Esophagus muscularis mucosa (tissue), 4 donors: ENCODE data around the gene TAMM41. TPM values are rescaled to one million over a fixed set of nuclear protein-coding genes. Genes with fewer than 3 reads are reported as not detected.

Experiments used
- DNase-seq: peaks from one replicate; pipeline ENCODE4 v3.0.0-alpha.2; 2017; ENCODE audit errors: extremely low spot score
- H3K27ac ChIP-seq, 4 donors: fragments of 200-600 bp; sonication (generic); replicated peaks in 1 of 4; 1 replicate in 3 of 4; 2 replicates in 1 of 4; pipeline ENCODE4 v1.5.1; 2016 to 2019; ENCODE audit warnings: mild to moderate bottlenecking in 1 of 4
- H3K27me3 ChIP-seq, 4 donors: fragments of 200-600 bp; sonication (generic); one replicate each; pipeline versions ENCODE4 v1.5.1 to v1.6.0; 2016 to 2019
- H3K36me3 ChIP-seq, 4 donors: fragments of 200-600 bp; sonication (generic); one replicate each; pipeline ENCODE4 v1.5.1; 2016 to 2019
- H3K4me1 ChIP-seq, 4 donors: fragments of 200-600 bp; sonication (generic); one replicate each; pipeline ENCODE4 v1.5.1; 2016 to 2019
- H3K4me3 ChIP-seq, 4 donors: fragments of 200-600 bp; sonication (generic); 1 replicate in 2 of 4; 2 replicates in 2 of 4; pipeline ENCODE4 v1.5.1; 2016 to 2019; ENCODE audit warnings: mild to moderate bottlenecking in 4 of 4, moderate library complexity in 1 of 4
- H3K9me3 ChIP-seq, 4 donors: fragments of 200-600 bp; sonication (generic); 1 replicate in 3 of 4; 2 replicates in 1 of 4; pipeline ENCODE4 v1.5.1; 2016 to 2019
- EP300 ChIP-seq: sonication (generic); formaldehyde crosslinking; IDR thresholded peaks from one replicate; pipeline ENCODE4 v1.6.1; 2017; ENCODE audit warnings: antibody characterized with exemption
- POLR2A ChIP-seq: fragments of 450-650 bp; IDR thresholded peaks from one replicate; pipeline ENCODE4 v1.6.1; 2017; ENCODE audit warnings: antibody characterized with exemption, moderate library complexity, mild to moderate bottlenecking, low read depth
- POLR2AphosphoS5 ChIP-seq, 2 donors: sonication (generic); formaldehyde crosslinking; IDR thresholded peaks; one replicate each; pipeline ENCODE4 v1.6.1; 2017; ENCODE audit warnings: antibody characterized with exemption in 2 of 2
- WGBS: methylation state at CpG from one replicate; pipeline ENCODE4 v1.1.5; 2018; 5-methylcytosine and 5-hydroxymethylcytosine counted together
- intact Hi-C: fragments of 100-400 bp; cut with DNase I; formaldehyde crosslinking; loops from one replicate; pipeline ENCODE4 v1.15.1; 2023
- total RNA-seq, 4 donors: library from RNA; depleted of rRNA; stranded (reverse); fragments of >200 nt; gene quantifications; one replicate each; pipeline versions ENCODE4 v1.1.0 to v1.2.1, GENCODE V29; 2016
- TF ChIP-seq, protein P1 (sequence below), 3 experiments: fragments of 200-600 bp in 2 of 3; fragments of 450-650 bp in 1 of 3; sonication (generic) in 2 of 3; IDR thresholded peaks; one replicate each; pipeline ENCODE4 v1.5.1; 2017 to 2019; ENCODE audit warnings: antibody characterized with exemption in 3 of 3, mild to moderate bottlenecking in 2 of 3, moderate library complexity in 1 of 3

TAMM41 gene
- total RNA-seq, 4 donors from 2014 or later, result 4.8 to 8.3 (median 7.2) TPM

DNA sequence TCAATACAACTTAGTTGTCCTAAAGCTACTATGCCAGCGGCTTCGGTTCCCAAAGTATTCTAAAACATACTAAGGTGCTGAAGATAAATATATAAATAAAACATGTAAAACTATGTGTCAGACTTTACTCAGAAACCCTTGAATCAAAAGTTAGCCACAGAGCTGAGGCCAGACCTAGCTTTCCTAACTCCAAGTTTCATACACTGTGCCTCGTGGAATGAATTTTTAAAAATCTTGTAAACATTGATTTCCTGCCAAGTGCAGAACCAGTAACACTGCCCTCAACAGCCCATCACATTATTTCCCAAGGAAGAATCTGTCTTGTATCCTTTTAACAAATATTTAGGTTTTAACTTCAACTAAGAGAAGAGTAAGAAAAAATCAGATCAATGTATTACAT is 36.4 kb downstream of the TAMM41 start:
- TF ChIP-seq POLR2A, result no peak
- TF ChIP-seq, protein P1, sequence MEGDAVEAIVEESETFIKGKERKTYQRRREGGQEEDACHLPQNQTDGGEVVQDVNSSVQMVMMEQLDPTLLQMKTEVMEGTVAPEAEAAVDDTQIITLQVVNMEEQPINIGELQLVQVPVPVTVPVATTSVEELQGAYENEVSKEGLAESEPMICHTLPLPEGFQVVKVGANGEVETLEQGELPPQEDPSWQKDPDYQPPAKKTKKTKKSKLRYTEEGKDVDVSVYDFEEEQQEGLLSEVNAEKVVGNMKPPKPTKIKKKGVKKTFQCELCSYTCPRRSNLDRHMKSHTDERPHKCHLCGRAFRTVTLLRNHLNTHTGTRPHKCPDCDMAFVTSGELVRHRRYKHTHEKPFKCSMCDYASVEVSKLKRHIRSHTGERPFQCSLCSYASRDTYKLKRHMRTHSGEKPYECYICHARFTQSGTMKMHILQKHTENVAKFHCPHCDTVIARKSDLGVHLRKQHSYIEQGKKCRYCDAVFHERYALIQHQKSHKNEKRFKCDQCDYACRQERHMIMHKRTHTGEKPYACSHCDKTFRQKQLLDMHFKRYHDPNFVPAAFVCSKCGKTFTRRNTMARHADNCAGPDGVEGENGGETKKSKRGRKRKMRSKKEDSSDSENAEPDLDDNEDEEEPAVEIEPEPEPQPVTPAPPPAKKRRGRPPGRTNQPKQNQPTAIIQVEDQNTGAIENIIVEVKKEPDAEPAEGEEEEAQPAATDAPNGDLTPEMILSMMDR (IDR thresholded peaks at IDR 0.05), result no peak
- no peak for TF ChIP-seq EP300
- TF ChIP-seq POLR2AphosphoS5 (IDR thresholded peaks at IDR 0.05), result no peak
- peak overlapping the region; percentile 57 to 71 (median 60) for H3K27ac ChIP-seq
- H3K27me3 ChIP-seq, result no peaks in the 10 kb centered on the region
- H3K4me1 ChIP-seq, result peaks cover 0 to 31% (median 24%) of the 10 kb centered on the region in 4 donors
- no peak for DNase-seq
- H3K36me3 ChIP-seq, result peaks cover 8 to 89% (median 41%) of the 10 kb centered on the region in 4 donors
- WGBS, result 63% methylated on average over 3 of the region's 3 CpGs
- intact Hi-C loops, result no loop called here
- no peaks in the 10 kb centered on the region for H3K9me3 ChIP-seq
- no peak overlapping the region for H3K4me3 ChIP-seq

DNA sequence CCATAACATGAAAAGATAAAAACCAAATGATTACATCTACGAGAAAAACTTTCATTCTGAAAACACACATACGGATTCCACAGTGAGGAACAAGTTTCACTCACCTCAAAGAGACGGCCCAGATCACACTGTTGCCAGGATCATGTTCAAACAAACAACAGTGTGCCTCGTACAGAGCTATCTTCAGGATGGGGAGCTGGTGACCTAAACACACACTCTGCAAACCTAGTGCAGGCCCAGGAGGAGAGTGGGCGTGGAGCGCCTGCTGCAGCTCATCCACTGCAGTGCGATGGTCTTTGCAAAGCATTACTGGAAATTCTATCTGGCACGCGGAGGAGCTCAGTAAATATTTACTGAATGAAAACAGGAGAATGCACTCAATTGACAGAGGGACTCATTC is 38.5 kb downstream of the TAMM41 start:
- Histone ChIP-seq H3K27ac (peak overlapping the region in 3 of 4 donors; percentile 21 to 44 (median 24)), H3K27me3 (no peaks in the 10 kb centered on the region), H3K9me3 (no peaks in the 10 kb centered on the region), H3K36me3 (peaks cover 8 to 73% (median 37%) of the 10 kb centered on the region in 4 donors), H3K4me3 (no peak overlapping the region), H3K4me1 (peaks cover 0 to 31% (median 24%) of the 10 kb centered on the region in 4 donors)
- intact Hi-C loops, result loop anchor here (5.0 kb wide), 2 partner anchors 156 to 431 kb away; no protein-coding TSS in a partner anchor
- TF ChIP-seq EP300 (no peak), POLR2AphosphoS5 (IDR thresholded peaks at IDR 0.05) (no peak), POLR2A (no peak)
- TF ChIP-seq, protein P1 (IDR thresholded peaks at IDR 0.05), result no peak
- 45% methylated on average over 9 of the region's 9 CpGs for whole genome bisulfite sequencing
- no peak for DNase-seq

DNA sequence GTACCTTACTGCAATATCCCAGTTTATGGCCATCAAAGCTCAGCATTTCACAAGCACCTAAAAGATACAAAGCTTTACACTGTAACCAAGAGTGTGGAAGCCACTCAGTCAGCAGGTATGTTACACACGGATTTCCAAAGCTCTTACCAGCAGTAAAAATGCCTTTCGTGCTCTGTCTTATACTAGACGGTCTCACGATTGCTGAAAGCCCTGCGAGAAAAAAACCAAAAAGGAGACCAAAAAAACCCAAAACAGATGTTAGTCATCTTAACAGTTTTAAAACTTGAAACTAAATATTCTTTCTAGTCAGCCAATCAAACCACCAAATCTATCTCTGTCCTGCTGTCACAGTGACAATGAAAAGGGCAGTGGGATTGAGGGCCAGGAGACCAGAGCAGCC is 39.0 kb downstream of the TAMM41 start:
- Histone ChIP-seq H3K4me3 (no peak overlapping the region), H3K27me3 (no peaks in the 10 kb centered on the region), H3K9me3 (no peaks in the 10 kb centered on the region), H3K27ac (peak overlapping the region in 3 of 4 donors; percentile 21 to 44 (median 24)), H3K36me3 (peaks cover 8 to 72% (median 36%) of the 10 kb centered on the region in 4 donors), H3K4me1 (peaks cover 0 to 31% (median 24%) of the 10 kb centered on the region in 4 donors)
- no peak for DNase-seq
- 64% methylated on average over 5 of the region's 5 CpGs for WGBS
- TF ChIP-seq POLR2A, result no peak
- TF ChIP-seq, protein P1 (IDR thresholded peaks at IDR 0.05), result no peak
- no peak for TF ChIP-seq POLR2AphosphoS5 (IDR thresholded peaks at IDR 0.05)
- no peak for TF ChIP-seq EP300
- intact Hi-C loops, result loop anchor here (5.0 kb wide), 2 partner anchors 155 to 430 kb away; no protein-coding TSS in a partner anchor

DNA sequence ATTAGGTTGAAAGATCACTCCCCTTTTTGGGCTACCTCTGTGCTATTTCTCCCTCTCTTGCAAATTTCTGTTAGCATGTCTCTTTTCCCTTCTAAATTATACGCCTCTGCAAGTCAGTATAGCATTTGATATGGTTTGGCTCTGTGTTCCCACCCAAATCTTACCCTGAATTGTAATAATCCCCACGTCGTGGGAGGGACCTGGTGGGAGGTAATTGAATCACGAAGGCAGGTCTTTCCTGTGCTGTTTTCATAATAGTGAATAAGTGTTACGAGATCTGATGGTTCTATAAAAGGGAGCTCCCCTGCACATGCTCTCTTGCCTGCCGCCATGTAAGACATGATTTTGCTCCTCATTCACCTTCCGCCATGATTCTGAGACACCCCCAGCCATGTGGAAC is 41.0 kb downstream of the TAMM41 start:
- no peaks in the 10 kb centered on the region for H3K9me3 ChIP-seq
- no peak for DNase-seq
- TF ChIP-seq EP300, result no peak
- TF ChIP-seq POLR2A, result no peak
- no peak for TF ChIP-seq POLR2AphosphoS5 (IDR thresholded peaks at IDR 0.05)
- TF ChIP-seq, protein P1 (IDR thresholded peaks at IDR 0.05), result no peak
- peaks cover 8 to 78% (median 40%) of the 10 kb centered on the region in 4 donors for H3K36me3 ChIP-seq
- no peak overlapping the region for H3K4me3 ChIP-seq
- intact Hi-C loops, result loop anchor here (5.0 kb wide), 2 partner anchors 153 to 428 kb away; no protein-coding TSS in a partner anchor
- H3K27me3 ChIP-seq, result no peaks in the 10 kb centered on the region
- H3K27ac ChIP-seq, result no peak overlapping the region
- WGBS, result 95% methylated on average over 7 of the region's 7 CpGs
- peaks cover 0 to 30% (median 24%) of the 10 kb centered on the region in 4 donors for H3K4me1 ChIP-seq
